ENCODE results near the gene TTC28.

Gene TTC28

GRCh38 chr22:28017859-28018258, 661.8 kb downstream of the TTC28 start:
- Histone ChIP-seq H4K20me1 (ENCODE audit: low read depth, low read length) (no peaks in the 10 kb centered on the region), H3F3A (ENCODE audit: insufficient read depth) (no peaks in the 10 kb centered on the region)

DNA sequence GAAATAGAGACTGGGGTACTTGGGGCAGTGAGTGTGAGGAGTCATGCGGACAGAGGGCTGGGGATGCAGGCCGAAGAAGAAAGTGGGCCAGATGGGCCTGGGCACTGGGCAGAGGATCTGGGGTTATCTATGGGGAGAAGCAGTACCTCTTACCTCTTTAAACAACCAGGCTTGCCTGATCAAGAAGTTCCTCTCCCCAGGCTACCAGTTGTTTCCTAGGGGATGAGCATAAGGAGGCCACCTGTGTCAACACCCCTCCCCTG, 662.2 kb downstream of the TTC28 start:
- no peak for TF ChIP-seq EZH2phosphoT487 (conservative IDR thresholded peaks at IDR 0.05; ENCODE audit: low read length)
- no peak for TF ChIP-seq CTCF (IDR thresholded peaks at IDR 0.05; ENCODE audit: insufficient read depth, low read length, poor library complexity, severe bottlenecking)
- H4K20me1 ChIP-seq (ENCODE audit: low read depth, low read length) = no peaks in the 10 kb centered on the region
- no peaks in the 10 kb centered on the region for H3K9me2 ChIP-seq (replicated peaks; ENCODE audit: insufficient read depth, low read length)
- H3K9ac ChIP-seq (ENCODE audit: low read length) = no peak overlapping the region
- no peaks in the 10 kb centered on the region for H3K27me3 ChIP-seq (ENCODE audit: low read length)
- no peaks in the 10 kb centered on the region for H3F3A ChIP-seq (ENCODE audit: insufficient read depth)
- no peaks in the 10 kb centered on the region for H3K36me3 ChIP-seq (ENCODE audit: low read length)
- H2AFZ ChIP-seq (ENCODE audit: low read depth, low read length, severe bottlenecking) = no peak overlapping the region
- H3K79me2 ChIP-seq (ENCODE audit: insufficient read depth, low read length) = no peaks in the 10 kb centered on the region
- H3K4me3 ChIP-seq (ENCODE audit: insufficient read depth, low read length, poor library complexity, severe bottlenecking) = no peak overlapping the region
- H3K27ac ChIP-seq (ENCODE audit: low read depth, low read length) = no peak overlapping the region
- H3K9me3 ChIP-seq (ENCODE audit: insufficient read depth, low read length) = no peaks in the 10 kb centered on the region
- H3K4me2 ChIP-seq (ENCODE audit: low read depth, low read length, poor library complexity, severe bottlenecking) = no peak overlapping the region

More at GRCh38 chr22:28017859-28018258, 661.8 kb downstream of the TTC28 start:
- Histone ChIP-seq H3K79me2 (ENCODE audit: insufficient read depth, low read length) (no peaks in the 10 kb centered on the region), H3K36me3 (ENCODE audit: low read length) (no peaks in the 10 kb centered on the region), H2AFZ (ENCODE audit: low read depth, low read length, severe bottlenecking) (no peak overlapping the region), H3K9me2 (replicated peaks; ENCODE audit: insufficient read depth, low read length) (no peaks in the 10 kb centered on the region), H3K9ac (ENCODE audit: low read length) (no peak overlapping the region), H3K27ac (ENCODE audit: low read depth, low read length) (no peak overlapping the region), H3K4me2 (ENCODE audit: low read depth, low read length, poor library complexity, severe bottlenecking) (no peak overlapping the region), H3K4me3 (ENCODE audit: insufficient read depth, low read length, poor library complexity, severe bottlenecking) (no peak overlapping the region), H3K9me3 (ENCODE audit: insufficient read depth, low read length) (no peaks in the 10 kb centered on the region), H3K27me3 (ENCODE audit: low read length) (no peaks in the 10 kb centered on the region)
- TF ChIP-seq EZH2phosphoT487 (conservative IDR thresholded peaks at IDR 0.05; ENCODE audit: low read length) (no peak), CTCF (IDR thresholded peaks at IDR 0.05; ENCODE audit: insufficient read depth, low read length, poor library complexity, severe bottlenecking) (no peak)

- no peaks in the 10 kb centered on the region for H3K36me3 ChIP-seq (ENCODE audit: low read length)
- no peak overlapping the region for H2AFZ ChIP-seq (ENCODE audit: low read depth, low read length, severe bottlenecking)
- no peaks in the 10 kb centered on the region for H3K9me2 ChIP-seq (replicated peaks; ENCODE audit: insufficient read depth, low read length)
- H3K4me2 ChIP-seq (ENCODE audit: low read depth, low read length, poor library complexity, severe bottlenecking) = no peak overlapping the region
- H3K27ac ChIP-seq (ENCODE audit: low read depth, low read length) = no peak overlapping the region
- H3F3A ChIP-seq (ENCODE audit: insufficient read depth) = no peaks in the 10 kb centered on the region
- no peak overlapping the region for H3K9ac ChIP-seq (ENCODE audit: low read length)
- H3K79me2 ChIP-seq (ENCODE audit: insufficient read depth, low read length) = no peaks in the 10 kb centered on the region
- no peak for TF ChIP-seq EZH2phosphoT487 (conservative IDR thresholded peaks at IDR 0.05; ENCODE audit: low read length)
- no peak for TF ChIP-seq CTCF (IDR thresholded peaks at IDR 0.05; ENCODE audit: insufficient read depth, low read length, poor library complexity, severe bottlenecking)
- no peak overlapping the region for H3K4me3 ChIP-seq (ENCODE audit: insufficient read depth, low read length, poor library complexity, severe bottlenecking)
- no peaks in the 10 kb centered on the region for H4K20me1 ChIP-seq (ENCODE audit: low read depth, low read length)
- H3K9me3 ChIP-seq (ENCODE audit: insufficient read depth, low read length) = no peaks in the 10 kb centered on the region
- H3K27me3 ChIP-seq (ENCODE audit: low read length) = no peaks in the 10 kb centered on the region
Observed at GRCh38 chr22:28016781-28017557, 662.7 kb downstream of the TTC28 start.

Measured in SU-DHL-6 (cell line).